ENCODE data around the gene CCNI.

DNA sequence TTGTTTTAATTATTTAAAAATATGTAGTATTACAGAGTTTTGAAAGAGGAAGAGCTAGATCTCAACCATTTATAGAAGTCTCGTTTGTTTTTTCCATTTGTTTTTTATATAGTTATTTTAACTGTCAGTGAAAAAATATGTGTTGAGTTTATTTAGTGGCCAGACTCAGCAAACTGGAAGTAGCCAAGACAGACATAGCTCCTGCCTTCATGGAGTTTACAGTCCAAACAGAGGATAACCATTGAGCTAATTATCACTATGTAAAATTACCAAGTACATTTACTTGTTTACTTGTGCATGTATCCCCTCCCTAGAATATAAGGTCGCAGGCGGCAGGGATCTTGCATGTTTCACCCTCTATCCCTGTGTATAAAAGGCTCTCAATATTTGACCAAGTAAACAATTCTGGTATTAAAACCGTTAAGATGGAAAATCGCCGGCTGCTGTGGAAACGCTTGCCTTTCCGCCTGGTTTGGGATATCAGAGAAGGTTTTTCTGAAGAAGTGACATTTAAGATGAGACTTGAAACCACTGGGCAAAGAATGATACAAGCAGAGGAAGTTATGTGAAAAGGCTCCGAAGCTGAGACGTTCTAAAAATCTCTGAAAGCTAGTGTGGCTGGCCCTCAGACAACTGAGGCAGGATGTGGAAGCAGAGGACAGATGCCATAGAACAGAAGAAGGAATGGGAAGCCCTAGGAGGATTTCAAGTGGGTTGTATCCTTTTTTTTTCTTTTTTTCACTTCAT is 1.3 kb upstream of the CCNI start:
- TF ChIP-seq, protein P1, sequence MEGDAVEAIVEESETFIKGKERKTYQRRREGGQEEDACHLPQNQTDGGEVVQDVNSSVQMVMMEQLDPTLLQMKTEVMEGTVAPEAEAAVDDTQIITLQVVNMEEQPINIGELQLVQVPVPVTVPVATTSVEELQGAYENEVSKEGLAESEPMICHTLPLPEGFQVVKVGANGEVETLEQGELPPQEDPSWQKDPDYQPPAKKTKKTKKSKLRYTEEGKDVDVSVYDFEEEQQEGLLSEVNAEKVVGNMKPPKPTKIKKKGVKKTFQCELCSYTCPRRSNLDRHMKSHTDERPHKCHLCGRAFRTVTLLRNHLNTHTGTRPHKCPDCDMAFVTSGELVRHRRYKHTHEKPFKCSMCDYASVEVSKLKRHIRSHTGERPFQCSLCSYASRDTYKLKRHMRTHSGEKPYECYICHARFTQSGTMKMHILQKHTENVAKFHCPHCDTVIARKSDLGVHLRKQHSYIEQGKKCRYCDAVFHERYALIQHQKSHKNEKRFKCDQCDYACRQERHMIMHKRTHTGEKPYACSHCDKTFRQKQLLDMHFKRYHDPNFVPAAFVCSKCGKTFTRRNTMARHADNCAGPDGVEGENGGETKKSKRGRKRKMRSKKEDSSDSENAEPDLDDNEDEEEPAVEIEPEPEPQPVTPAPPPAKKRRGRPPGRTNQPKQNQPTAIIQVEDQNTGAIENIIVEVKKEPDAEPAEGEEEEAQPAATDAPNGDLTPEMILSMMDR (IDR thresholded peaks at IDR 0.05), result no peak
- TF ChIP-seq EZH2 (IDR thresholded peaks at IDR 0.05), result no peak
- no peak for TF ChIP-seq EZH2phosphoT487 (IDR thresholded peaks at IDR 0.05)

Measured in neural progenitor cell (in vitro differentiated cells).